ENCODE measurements around the gene OR2T6.

OR2T6 gene

GRCh38 chr1:248372394-248372793, 3.2 kb upstream of the OR2T6 start:
- H4K20me1 ChIP-seq (ENCODE audit: insufficient read depth, low read length, poor library complexity, severe bottlenecking), result no peaks in the 10 kb centered on the region
- no peaks in the 10 kb centered on the region for H3K4me1 ChIP-seq (ENCODE audit: insufficient read depth, low read length, poor library complexity, severe bottlenecking)
- no peaks in the 10 kb centered on the region for H3K9me2 ChIP-seq (replicated peaks; ENCODE audit: low read depth, low read length)
- H3K79me2 ChIP-seq (ENCODE audit: insufficient read depth, low read length), result no peaks in the 10 kb centered on the region
- no peaks in the 10 kb centered on the region for H3K36me3 ChIP-seq (ENCODE audit: insufficient read depth, low read length)
- no peak overlapping the region for H3K4me3 ChIP-seq (ENCODE audit: low read length, poor library complexity, severe bottlenecking)
- no peak overlapping the region for H3K4me2 ChIP-seq (ENCODE audit: low read depth, low read length, poor library complexity, severe bottlenecking)
- no peak overlapping the region for H2AFZ ChIP-seq (ENCODE audit: low read length)
- H3F3A ChIP-seq (ENCODE audit: low read depth), result no peaks in the 10 kb centered on the region
- no peak for TF ChIP-seq EZH2phosphoT487 (IDR thresholded peaks at IDR 0.05; ENCODE audit: borderline replicate concordance)
- TF ChIP-seq CTCF (conservative IDR thresholded peaks at IDR 0.05; ENCODE audit: low read length), result no peak
- H3K9ac ChIP-seq (ENCODE audit: low read depth, low read length, poor library complexity, severe bottlenecking), result no peak overlapping the region
- no peaks in the 10 kb centered on the region for H3K27me3 ChIP-seq (ENCODE audit: insufficient read depth, low read length, poor library complexity, severe bottlenecking)
- peaks cover 4% of the 10 kb centered on the region; the same call in 1 of the 2 replicates for H3K9me3 ChIP-seq (ENCODE audit: insufficient read depth, low read depth, low read length)

GRCh38 chr1:248373761-248374160, 1.8 kb upstream of the OR2T6 start:
- Histone ChIP-seq H3K4me2 (ENCODE audit: low read depth, low read length, poor library complexity, severe bottlenecking) (no peak overlapping the region), H3K9me2 (replicated peaks; ENCODE audit: low read depth, low read length) (no peaks in the 10 kb centered on the region), H3K36me3 (ENCODE audit: insufficient read depth, low read length) (no peaks in the 10 kb centered on the region), H3K4me3 (ENCODE audit: low read length, poor library complexity, severe bottlenecking) (no peak overlapping the region), H3F3A (ENCODE audit: low read depth) (no peaks in the 10 kb centered on the region), H3K9ac (ENCODE audit: low read depth, low read length, poor library complexity, severe bottlenecking) (no peak overlapping the region), H4K20me1 (ENCODE audit: insufficient read depth, low read length, poor library complexity, severe bottlenecking) (no peaks in the 10 kb centered on the region), H3K79me2 (ENCODE audit: insufficient read depth, low read length) (no peaks in the 10 kb centered on the region), H2AFZ (ENCODE audit: low read length) (no peak overlapping the region), H3K4me1 (ENCODE audit: insufficient read depth, low read length, poor library complexity, severe bottlenecking) (no peaks in the 10 kb centered on the region), H3K27me3 (ENCODE audit: insufficient read depth, low read length, poor library complexity, severe bottlenecking) (no peaks in the 10 kb centered on the region), H3K9me3 (ENCODE audit: insufficient read depth, low read depth, low read length) (peaks cover 4% of the 10 kb centered on the region; the same call in 1 of the 2 replicates)
- no peak for TF ChIP-seq EZH2phosphoT487 (IDR thresholded peaks at IDR 0.05; ENCODE audit: borderline replicate concordance)
- TF ChIP-seq CTCF (conservative IDR thresholded peaks at IDR 0.05; ENCODE audit: low read length), result no peak

GRCh38 chr1:248376916-248377315, 1.4 kb downstream of the OR2T6 start:
- H3K79me2 ChIP-seq (ENCODE audit: insufficient read depth, low read length), result no peaks in the 10 kb centered on the region

More at GRCh38 chr1:248376916-248377315, 1.4 kb downstream of the OR2T6 start:
- Histone ChIP-seq H3K9me3 (ENCODE audit: insufficient read depth, low read depth, low read length) (peaks cover 4% of the 10 kb centered on the region; the same call in 1 of the 2 replicates), H3F3A (ENCODE audit: low read depth) (no peaks in the 10 kb centered on the region), H3K4me3 (ENCODE audit: low read length, poor library complexity, severe bottlenecking) (no peak overlapping the region), H4K20me1 (ENCODE audit: insufficient read depth, low read length, poor library complexity, severe bottlenecking) (no peaks in the 10 kb centered on the region), H3K4me2 (ENCODE audit: low read depth, low read length, poor library complexity, severe bottlenecking) (no peak overlapping the region), H3K36me3 (ENCODE audit: insufficient read depth, low read length) (no peaks in the 10 kb centered on the region), H2AFZ (ENCODE audit: low read length) (no peak overlapping the region), H3K9ac (ENCODE audit: low read depth, low read length, poor library complexity, severe bottlenecking) (no peak overlapping the region), H3K27me3 (ENCODE audit: insufficient read depth, low read length, poor library complexity, severe bottlenecking) (no peaks in the 10 kb centered on the region), H3K4me1 (ENCODE audit: insufficient read depth, low read length, poor library complexity, severe bottlenecking) (no peaks in the 10 kb centered on the region), H3K9me2 (replicated peaks; ENCODE audit: low read depth, low read length) (no peaks in the 10 kb centered on the region)
- no peak for TF ChIP-seq CTCF (conservative IDR thresholded peaks at IDR 0.05; ENCODE audit: low read length)
- no peak for TF ChIP-seq EZH2phosphoT487 (IDR thresholded peaks at IDR 0.05; ENCODE audit: borderline replicate concordance)
